Endometrial microvascular endothelial cells (primary cell): ENCODE results near the gene PYGO2. TPM values are rescaled to one million over a fixed set of nuclear protein-coding genes. Genes with fewer than 3 reads are reported as not detected.

Experiments
- in situ Hi-C: cut with HindIII; loops from 2 replicates; pipeline ENCODE4 v1.10.0; 2017; ENCODE audit warnings: low sequenced_read_pairs, low pct_unique_long_range_greater_than_20kb; ENCODE audit errors: inconsistent ontology term
- total RNA-seq: library from RNA; depleted of rRNA; stranded (reverse); fragments of >200 nt; gene quantifications from one replicate; pipeline ENCODE4 v1.2.3, GENCODE V29; 2015; ENCODE audit errors: inconsistent ontology term

PYGO2 gene
- total RNA-seq, 1 donor from 2014 or later: 14.5 TPM

DNA sequence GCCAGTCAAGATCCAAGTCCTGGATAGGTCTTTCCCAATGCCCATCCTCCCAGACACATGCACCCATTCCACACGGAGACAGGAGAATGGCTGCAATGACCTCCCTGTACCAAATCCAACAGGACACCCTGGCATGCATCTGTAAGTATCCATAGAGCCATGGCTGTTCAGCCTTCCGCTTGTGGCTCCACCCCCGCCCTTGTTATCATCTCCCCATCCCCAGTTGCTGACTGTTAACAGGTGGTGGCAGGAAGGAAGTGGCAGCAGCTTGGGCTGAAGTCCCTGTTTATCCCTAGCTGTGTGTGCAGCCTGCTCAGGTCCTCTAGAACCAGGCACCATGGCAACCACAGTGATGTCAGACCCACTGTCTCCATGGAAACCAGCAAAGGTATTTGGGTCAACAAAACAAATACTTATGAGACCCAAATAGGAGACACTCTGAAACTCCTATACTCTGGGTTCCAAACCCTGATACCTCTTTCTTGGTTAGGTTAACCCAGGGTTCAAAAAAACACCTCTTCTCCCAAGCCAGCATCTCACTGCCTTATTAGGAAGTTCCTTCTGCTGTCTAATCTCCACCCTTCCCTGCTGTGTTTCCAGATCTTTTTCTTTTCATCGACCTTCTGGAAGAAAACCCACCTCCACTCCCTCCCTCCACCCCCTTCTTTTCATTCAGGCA, 6.4 kb downstream of the PYGO2 start:
- in situ Hi-C loops: no loop called here

DNA sequence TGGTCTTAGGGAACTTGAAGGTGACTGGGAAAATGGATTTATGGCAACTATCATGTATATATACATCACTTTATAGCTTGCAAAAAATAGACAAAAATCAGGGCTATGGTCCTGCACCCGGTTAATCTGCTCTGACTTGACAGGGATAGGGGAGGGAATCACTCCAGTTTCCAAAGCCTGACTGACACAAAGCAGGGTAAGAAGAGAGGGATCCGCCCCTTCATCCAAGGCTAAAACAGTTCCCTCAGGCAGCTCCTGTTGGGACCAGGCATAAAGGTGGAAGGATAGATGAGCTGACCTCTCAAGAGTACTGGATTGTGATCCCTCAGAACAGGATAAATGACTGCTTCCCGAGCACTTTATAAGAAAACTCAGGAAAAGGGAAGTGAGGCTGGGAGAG, 7.0 kb downstream of the PYGO2 start:
- in situ Hi-C loops: no loop called here

DNA sequence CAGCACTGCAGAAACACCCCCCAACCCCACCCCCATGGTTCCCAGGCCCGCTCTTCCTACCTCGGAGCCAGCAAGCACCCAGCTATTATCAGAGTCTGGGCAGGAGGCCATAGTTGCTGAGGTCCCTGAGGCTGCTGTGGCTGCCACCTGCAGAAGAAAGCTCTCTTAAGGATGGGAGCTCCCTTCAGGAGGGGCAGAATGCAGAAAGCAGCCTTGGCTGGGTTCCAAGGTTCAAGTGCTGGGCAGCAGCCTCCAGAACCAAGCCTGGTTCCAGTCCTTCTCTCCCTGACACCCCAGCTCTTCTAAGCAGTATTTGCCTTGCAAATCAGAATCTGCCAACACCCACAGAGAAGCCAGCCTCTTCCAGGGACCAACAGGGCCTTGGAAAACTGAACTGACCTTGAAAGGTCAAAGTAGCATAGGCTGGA, 8.0 kb downstream of the PYGO2 start:
- in situ Hi-C loops: no loop called here

DNA sequence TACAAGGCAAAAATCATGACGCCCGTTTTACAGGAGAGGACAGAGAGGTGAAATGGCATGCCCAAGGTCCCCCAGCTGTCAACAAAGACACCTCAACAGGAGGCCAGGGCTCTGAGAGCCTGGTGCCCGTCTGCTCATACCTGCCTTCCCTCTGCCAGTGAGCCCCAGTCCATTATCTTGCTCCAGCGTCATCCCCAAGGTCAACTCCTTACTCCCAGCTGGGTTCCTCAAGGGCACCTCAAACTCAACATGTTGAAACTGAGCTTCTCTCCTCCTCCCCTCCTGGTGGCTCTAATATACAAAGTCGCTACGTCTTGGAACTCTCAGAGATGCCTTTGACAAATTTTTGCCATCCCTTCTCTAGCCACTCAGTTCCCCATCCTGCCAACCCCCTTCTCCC, 8.9 kb downstream of the PYGO2 start:
- in situ Hi-C loops: no loop called here

DNA sequence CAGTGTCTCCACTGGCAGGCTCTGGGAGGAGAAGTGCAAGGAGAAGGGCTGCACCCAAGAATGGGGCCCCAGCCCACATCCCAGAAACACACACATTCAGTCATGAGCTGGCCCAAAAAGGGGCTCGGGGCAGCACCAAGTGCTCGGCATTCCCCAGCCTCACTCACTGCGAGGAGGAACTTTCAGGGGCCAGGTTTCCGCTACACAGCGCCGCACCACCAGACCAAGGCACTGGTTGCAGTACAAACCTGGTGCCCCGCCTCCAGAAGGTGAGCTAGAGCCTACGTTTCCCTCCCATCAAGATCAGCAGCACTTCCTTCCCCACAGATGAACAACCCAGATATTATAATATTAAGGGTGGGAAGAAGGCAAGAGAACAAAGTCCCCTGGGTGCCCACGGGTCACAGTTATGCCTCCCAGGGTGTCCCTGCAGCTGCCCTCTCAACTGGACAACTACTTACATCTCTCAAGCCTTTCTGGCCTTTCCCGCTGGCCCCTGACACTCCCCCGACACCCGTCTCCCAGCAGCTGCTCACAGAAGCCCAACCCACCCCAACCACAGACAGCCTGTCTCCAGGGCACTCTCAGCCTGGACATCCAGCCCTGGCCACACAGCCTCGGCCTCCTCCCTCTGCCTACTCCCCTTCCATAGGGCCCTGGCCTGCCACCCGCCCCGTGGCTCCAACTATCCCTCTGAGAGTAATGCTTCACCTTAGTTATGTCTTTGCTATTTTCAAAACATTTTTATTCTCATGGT, 9.5 kb downstream of the PYGO2 start:
- in situ Hi-C loops: no loop called here

DNA sequence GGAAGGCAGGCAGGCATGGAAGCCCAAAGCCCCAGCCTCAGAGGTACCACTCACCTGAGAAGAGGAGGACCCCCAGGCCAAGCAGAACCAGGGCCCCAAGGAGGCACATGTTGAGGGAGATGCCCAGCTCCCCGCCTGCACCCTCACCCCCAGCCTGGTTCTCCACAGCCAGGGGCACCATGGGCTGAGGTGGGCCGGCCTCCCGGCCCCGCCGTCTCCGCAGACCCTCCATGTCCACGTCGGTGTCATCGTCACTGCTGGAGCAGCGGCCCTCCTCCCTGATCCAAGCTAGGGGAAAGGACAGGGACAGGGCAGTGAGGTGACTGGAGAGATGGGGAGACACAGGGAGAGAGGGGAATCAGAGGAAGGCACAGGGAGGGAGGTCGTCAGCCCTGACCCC, 13.5 kb downstream of the PYGO2 start:
- in situ Hi-C loops: no loop called here

DNA sequence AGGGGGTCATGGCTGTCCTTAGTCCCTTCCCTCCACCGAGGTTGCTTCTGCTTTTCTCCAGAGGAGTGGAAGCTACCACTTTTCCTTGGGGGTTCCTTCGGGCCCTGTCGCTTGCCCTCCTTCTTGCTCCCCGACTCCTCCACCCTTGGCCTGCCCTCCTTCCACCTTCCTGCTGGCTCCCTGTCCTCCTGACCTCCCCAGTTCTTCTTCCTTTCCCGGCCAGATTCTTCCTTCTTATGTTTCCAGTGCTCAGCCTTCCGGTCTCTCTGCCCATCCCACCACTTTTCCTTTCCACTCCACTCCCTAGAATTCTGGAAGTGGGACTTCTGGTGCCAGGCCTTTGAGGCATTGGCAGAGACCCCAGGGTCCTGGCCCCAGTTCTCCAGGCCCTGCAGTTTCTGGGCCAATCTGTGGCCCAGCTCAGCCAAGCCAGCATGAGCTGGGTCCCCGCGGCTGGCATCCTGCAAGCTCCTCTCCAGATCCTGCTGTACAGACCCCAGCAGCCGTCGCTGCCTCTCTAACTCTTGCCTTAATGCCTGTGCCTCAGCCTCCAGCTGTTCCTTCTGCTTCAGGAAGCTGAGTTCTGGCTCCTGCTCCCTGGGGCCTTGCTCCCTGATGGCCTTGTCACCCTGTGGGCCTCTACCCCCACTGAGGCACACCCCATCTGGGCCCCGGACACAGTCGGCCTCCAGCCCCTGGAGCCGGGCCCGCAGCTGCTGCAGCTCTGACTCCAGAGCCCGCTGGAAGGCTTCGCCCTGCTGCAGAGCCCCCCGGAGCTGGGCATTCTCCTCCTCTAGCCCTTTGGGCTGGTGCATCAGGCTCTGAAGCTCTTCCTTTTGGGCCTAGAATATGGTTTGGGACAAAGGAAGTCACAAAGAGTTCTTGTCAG, 15.4 kb downstream of the PYGO2 start:
- in situ Hi-C loops: no loop called here

DNA sequence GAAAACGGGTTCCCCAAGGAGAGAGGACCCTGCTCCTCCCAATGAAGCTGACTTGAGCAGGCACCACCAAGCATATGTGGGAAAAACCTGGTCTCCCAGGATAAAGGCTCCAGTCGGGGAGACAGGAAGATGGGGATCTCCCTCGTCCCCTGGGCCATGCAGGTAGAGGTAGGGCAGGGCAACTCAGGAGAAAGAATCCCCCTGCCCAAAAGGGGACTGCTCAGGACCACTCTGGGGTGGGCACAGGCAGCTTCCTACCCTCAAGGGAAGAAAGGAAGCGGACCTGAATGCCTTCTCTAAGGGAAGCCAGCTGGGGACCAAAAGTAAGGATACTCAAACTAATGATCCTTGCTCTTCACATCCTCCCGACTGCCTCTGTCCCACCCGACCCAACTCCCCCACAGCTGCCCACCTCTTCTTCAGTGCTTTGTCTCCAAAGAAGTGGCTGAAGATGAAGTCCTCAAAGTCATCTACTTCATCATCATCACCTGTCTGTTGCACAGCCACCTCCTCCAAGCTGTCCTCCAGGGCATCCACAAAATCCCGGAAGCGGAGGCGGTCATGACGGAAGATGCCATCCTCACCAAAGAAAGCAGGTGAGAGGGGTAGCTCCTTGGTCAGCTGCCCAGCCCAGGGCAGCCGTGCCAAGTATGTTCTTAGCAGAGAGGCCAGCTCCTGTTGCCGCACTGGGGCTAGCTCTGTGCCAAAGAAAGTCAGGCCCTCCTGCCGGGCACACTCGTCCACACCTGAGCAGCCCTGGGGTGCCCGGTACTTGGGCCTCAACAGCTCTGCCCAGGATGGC, 16.2 kb downstream of the PYGO2 start:
- in situ Hi-C loops: no loop called here

DNA sequence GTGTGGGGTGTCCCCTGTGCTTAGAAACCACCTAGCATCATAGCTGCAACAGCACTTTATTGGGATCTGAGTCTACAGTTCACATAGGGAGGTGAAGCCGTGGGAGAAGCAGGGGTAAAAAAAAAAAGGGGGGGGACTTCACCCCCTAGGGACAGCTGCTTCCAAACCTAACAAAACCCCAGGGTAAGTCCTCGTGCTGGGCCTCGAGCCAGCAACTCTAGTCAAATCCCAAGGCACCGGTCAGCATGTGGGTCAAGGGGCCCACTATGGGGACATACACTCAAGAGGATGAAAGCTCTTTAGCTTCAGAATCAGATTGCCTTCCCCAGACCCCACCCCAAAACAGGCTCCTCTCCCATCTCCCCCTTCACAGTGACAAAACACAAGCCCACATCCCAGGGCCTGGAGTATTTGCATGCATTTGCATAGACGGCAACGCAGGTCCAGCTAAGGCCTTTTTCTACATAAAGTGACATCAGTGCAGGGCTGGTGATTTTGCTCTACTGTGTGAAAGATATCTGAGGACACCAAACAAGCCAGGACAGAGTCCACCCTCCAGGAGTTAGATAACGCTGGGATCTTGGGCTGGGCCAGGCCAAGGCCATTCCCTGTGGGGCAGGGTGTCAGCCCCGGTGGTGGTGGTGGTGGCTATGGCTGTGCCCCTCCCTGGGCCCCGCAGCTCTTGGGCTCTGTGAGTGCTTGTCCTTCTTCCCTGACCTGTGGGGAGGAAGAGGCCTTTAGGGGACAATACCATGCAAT, 17.0 kb downstream of the PYGO2 start:
- in situ Hi-C loops: no loop called here

DNA sequence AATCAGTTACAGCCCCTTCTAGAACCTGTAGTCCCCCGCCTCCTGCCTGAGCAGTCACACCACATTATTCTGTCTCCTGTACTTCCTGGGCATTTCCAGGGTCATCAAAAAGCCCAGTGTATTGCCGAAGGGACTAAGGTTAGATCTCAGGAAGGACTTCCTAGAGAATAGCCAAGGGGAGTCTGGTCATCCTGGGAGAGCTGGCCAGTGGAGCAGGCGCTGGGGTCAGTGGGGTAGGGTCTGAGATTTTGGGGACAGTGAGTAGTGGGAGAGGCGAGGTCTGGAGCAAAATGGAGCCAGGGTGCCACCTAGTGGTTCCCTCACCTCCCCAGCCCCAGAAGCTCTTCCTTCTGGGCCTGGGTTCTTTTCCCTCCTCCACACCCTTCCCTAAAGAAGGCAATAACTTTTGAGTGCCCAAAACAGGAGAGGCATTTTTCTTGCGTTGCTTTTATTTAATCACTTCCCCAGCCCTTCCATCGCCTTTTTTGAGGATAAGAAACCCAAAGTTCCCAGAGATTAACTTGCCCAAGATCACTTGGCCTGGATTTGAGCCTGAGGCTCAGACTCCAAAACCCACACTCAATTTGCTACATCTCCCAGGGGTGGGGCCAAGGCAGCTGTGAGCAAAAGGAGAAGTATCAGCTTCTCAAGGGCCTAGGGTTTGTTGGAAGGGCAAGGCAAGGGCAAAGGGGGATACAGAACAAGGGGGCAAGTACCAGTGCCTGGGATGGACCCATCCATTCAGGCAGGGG, 17.8 kb downstream of the PYGO2 start:
- in situ Hi-C loops: no loop called here

DNA sequence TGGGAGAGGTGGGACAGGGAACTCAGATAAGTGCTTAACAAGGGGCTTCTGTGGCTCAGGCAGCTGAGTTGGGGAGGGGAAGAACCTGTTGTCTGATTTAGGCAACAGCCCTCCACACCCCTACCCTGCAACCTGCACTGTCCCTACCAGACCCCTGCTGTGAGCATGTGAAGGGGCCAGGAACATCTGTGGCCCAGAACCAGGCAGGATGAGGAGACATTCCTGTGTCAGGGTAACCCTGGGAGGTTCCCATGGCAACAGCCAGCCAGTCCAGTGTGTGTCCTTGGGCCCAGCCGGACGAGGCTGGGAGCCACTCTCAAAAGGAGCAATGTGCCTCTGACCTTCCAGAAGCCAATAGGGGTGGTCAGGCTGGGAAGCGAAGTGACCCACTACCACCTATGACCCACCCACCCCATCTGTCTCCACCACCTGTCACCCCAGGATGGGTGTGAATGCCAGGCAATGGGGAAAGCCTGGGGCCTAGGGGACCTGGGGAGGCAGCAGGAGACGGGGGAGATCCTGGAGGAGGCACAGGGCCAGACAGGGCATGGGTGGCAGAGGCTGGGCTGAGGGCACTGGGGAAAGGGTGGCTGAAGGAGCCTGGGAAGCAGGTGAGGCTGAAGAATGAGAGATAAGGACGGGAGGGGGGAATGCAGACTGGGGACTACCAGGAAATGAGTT, 20.1 kb downstream of the PYGO2 start:
- in situ Hi-C loops: no loop called here

DNA sequence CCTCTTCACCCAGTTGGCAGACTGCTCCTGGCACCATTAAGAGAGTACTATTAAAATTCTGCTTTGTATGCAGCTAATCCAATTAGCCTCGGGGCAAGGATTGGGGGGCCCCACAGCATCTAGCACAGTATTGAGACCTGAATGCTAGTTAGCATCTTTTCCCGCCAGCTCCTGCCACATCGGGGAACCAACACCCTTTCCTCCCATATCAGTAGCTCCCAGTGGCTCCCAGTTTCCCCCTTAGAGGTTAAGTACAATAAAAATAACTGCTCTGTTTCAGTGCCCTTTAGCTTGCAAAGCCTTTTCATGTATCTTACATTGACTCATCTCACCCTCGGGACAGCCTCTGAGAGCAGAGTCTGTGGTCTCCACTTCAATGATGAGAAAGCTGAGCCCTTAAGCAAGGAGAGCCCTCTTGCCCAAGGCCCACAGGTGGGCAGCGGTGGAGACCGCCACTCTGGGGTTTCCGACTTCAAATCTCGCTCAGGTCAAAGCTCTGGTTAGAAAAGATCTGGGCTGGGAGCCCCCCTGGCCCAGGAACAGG, 20.9 kb downstream of the PYGO2 start:
- in situ Hi-C loops: no loop called here

DNA sequence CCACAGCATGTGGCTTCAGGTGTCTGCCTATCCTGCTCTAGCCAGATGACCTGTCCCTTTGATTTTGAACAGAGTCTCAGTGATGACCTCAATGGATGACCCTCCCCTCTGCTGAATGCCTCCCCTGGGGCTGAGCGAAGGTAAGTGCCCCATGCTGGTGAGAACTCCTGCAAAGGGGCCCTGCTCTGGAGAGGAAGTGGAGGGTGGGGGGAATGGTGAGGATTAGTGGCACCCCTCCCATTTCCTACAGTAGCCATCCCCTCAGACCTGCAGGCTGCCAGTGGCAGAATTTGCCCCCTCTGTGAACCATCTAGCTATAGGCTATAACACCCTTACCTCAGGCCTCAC, 21.4 kb downstream of the PYGO2 start:
- in situ Hi-C loops: no loop called here

DNA sequence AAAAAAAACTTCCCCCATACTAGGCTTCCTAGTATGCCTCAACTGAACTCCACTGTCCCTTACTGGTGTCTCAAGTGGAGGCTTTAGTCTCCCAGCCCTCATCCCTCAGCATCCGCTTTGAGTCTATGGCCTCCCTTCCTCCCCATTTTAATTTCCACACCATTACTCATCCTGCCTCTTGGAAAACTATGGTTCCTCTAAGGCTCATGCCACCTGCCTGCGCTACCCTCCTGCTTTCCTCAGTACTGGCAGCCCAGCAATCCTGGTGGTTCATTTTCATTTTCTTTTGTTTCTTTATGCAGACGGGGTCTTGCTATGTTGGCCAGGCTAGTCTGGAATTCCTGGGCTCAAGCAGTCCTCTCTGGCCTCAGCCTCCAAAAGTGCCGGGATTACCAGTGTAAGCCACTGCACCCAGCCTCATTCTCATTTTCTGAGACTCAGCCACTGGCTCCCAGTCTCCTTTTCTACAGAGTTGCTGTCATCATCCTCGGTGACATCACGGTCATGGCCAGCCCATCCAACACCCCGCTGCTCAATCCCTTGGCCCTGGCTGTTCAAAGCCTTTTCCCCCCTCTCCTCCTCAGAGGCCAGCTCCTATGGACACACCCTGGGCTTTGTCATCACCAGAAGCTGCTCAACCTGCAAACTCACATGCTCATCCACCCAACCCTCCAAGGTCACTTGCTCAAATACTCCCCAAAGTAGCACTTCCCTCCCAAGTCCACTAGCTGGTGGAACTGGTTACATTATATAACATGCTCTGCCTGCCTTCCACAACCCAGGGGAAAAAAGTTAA, 22.8 kb downstream of the PYGO2 start:
- in situ Hi-C loops: no loop called here

DNA sequence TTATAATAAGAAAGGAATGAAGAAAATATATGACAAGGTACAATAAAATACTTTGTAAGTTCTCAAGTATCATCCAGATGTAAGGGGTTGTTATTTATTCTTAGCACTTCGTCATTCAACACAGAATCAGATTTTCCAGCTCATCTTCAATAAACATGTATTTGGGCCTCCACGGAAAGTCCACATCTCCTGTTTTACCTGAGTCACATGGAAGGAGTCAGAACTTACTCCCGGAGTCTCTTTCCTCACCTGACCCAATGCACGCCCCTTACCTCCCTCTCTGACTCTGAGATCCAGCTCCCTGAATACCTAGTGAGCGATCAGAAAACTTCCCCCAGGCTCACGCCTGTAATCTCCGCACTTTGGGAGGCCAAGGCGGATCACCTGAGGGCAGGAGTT, 23.6 kb downstream of the PYGO2 start:
- in situ Hi-C loops: no loop called here
